Activated CD4-positive, alpha-beta T cell treated with anti-CD3 and anti-CD28 coated beads, Interleukin-2, amount 10 ng/mL, durations not matched to agents 24 days and 14 days (primary cell): ENCODE measurements around the gene SSRP1. TPM values are rescaled to one million over a fixed set of nuclear protein-coding genes. Genes with fewer than 3 reads are reported as not detected.
"Not testable (repeated sequence)": the region's sequence is repeated elsewhere in the genome, so short reads cannot be mapped to it uniquely, and the experiment has no call there.

Experiments used
- DNase-seq: peaks from one replicate; pipeline ENCODE4 v3.0.0; 2022
- H3K27ac Mint-ChIP-seq: one replicate; pipeline ENCODE4 v1.8.0; 2022; ENCODE audit warnings: mild to moderate bottlenecking, mixed read lengths
- H3K27me3 Mint-ChIP-seq: one replicate; pipeline ENCODE4 v1.8.0; 2022; ENCODE audit warnings: mixed read lengths
- H3K36me3 Mint-ChIP-seq: one replicate; pipeline ENCODE4 v1.8.0; 2022; ENCODE audit warnings: low read depth, mild to moderate bottlenecking, mixed read lengths
- H3K4me1 Mint-ChIP-seq: one replicate; pipeline ENCODE4 v1.8.0; 2021; ENCODE audit warnings: mixed read lengths
- H3K4me3 Mint-ChIP-seq: one replicate; pipeline ENCODE4 v1.8.0; 2022; ENCODE audit warnings: mild to moderate bottlenecking, moderate library complexity, mixed read lengths
- H3K9me3 Mint-ChIP-seq: one replicate; pipeline ENCODE4 v1.8.0; 2021; ENCODE audit warnings: mixed read lengths
- intact Hi-C: fragments of 100-400 bp; cut with micrococcal nuclease; formaldehyde crosslinking; loops from one replicate; pipeline ENCODE4 v1.15.1; 2023
- total RNA-seq: library from RNA; stranded (reverse); gene quantifications from 2 replicates; pipeline ENCODE4 v1.2.3, GENCODE V29; 2022

The SSRP1 gene
- total RNA-seq, 1 donor from 2014 or later, result 256 TPM

DNA sequence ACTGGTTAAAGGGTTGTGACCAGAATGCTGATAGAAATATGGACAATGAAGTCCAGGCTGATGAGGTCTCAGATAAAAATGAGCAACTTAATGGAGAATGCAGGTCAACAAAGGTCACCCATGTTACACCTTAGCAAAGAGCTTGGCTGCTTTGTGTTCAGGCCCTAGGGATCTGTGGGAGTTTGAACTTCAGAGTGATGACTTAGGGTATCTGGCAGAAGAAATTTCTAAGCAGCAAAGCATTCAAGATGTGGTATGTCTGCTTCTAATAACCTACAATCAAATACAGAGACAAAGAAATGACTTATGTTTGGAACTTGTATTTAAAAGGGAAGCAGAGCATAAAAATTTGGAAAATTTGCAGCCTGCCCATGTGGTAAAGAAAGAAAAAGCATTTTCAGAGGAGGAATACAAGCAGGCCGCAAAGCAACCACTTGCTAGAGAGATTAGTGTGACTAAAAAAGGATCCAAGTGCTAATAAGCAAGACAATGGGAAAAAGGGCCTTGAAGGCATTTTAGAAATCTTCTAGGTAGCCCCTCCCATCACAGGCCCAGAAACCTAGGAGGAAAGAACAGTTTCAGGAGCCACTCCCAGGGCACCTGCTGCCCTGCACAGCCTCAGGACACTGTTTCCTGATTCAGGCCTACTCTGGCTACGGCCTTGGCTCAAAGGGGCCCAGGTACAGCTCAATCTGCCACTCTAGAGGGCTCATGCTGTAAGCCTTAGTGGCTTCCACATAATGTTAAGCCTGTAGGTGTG, 52.3 kb downstream of the SSRP1 start:
- Mint-ChIP-seq H3K4me1 (no peaks in the 10 kb centered on the region), H3K36me3 (no peaks in the 10 kb centered on the region), H3K9me3 (no peaks in the 10 kb centered on the region), H3K27ac (no peak overlapping the region), H3K27me3 (peaks cover 8% of the 10 kb centered on the region), H3K4me3 (no peak overlapping the region)
- no peak for DNase-seq
- intact Hi-C loops, result no loop called here

DNA sequence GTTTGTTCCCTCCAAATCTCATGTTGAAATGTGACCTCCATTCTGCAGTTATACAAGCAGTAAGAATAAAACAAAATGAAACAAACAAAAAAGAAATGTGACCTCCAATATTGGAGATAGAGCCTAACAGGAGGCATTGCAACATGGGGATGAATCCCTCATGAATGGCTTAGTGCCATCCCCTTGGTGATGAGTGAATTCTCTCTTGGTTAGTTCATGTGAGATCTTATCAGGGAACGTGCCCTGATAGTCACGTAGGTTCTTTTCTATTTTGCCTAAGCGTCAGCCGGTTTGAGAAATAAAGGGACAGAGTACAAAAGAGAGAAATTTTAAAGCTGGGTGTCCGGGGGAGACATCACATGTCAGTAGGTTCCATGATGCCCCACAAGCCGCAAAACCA, 54.1 kb downstream of the SSRP1 start:
- intact Hi-C loops, H3K36me3 Mint-ChIP-seq, H3K9me3 Mint-ChIP-seq, H3K27ac Mint-ChIP-seq, H3K4me1 Mint-ChIP-seq, DNase-seq, H3K4me3 Mint-ChIP-seq: not testable (repeated sequence)
- H3K27me3 Mint-ChIP-seq, result peaks cover 16% of the 10 kb centered on the region

DNA sequence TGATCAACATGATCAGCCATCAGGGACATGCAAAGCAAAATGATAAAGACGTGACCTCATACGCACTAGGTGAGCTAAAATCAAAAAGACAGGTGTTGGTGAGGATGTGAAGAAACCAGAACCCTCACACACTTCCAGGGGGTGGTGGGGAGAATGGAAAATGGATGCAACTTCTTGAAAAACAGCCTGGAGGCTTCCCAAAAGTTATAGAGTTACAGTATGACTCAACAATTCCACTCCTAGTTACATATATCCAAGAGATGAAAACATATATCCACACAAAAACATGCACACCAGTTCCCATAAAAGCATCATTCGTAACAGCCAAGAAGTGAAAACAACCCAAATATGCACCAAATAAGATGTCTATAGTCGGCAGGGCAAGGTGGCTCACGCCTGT, 56.6 kb downstream of the SSRP1 start:
- H3K27ac Mint-ChIP-seq, result no peak overlapping the region
- H3K36me3 Mint-ChIP-seq, result no peaks in the 10 kb centered on the region
- DNase-seq, result no peak
- peaks cover 4% of the 10 kb centered on the region for H3K4me1 Mint-ChIP-seq
- H3K4me3 Mint-ChIP-seq, result no peak overlapping the region
- H3K9me3 Mint-ChIP-seq, result no peaks in the 10 kb centered on the region
- peaks cover 22% of the 10 kb centered on the region for H3K27me3 Mint-ChIP-seq
- intact Hi-C loops, result no loop called here

DNA sequence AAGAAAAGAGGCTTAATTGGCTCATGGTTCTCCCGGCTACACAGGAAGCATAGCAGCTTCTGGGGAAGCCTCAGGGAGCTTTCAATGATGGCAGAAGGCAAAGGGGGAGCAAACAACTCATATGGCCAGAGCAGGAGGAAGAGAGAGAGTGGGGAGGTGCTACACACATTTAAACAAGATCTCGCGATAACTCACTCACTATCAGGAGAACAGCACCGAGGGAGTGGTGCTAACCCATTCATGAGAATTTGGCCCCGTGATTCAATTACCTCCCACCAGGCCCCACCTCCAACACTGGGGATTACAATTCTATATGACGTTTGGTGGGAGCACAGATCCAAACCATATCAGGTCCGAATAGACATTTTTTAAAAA, 57.0 kb downstream of the SSRP1 start:
- peaks cover 4% of the 10 kb centered on the region for H3K4me1 Mint-ChIP-seq
- peaks cover 23% of the 10 kb centered on the region for H3K27me3 Mint-ChIP-seq

DNA sequence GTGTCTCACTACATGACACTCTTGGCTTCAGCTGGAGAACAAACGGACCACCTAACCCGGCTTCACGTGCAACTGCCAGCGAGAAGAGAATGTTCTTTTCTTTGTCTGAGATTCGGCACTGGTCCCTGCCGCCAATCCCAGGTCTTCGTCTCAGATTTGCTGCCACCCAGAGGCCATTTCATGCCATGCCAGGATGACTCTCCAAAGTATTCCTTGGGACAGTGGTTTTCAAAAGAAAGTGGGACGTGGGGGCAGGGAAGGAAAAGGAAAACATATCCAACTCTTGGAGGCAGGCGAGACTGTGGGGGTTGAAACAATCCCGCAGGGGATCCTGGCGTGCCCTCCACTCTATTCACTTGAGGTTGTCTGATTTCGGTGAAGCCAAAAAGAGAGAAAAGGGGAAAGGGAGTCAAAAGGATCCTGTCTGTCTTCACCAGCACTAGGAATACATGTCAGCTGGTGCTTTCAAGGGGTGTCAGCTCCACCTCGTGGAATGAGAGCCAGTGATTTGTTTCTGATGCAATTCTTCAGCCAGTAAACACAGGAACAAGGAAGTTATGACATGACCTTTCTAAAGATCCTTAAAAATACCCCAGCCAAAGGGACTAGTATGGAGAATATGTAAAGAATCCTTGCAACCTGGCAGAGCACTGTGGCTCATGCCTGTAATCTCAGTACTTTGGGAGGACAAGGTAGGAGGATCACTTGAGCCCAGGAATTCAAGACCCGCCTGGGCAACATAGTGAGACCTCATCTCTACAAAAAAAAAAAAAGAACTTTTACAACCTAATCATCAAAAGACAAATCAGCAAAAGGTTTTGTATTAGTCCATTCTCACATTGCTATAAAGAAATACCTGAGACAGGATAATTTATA, 57.6 kb downstream of the SSRP1 start:
- peak; percentile 71 for DNase-seq
- Mint-ChIP-seq H3K27ac (no peak overlapping the region), H3K9me3 (peaks cover 3% of the 10 kb centered on the region), H3K4me1 (peaks cover 4% of the 10 kb centered on the region), H3K4me3 (no peak overlapping the region), H3K27me3 (peaks cover 28% of the 10 kb centered on the region), H3K36me3 (no peaks in the 10 kb centered on the region)
- intact Hi-C loops, result no loop called here

More for the DNA sequence above, 57.0 kb downstream of the SSRP1 start:
- no peak overlapping the region for H3K4me3 Mint-ChIP-seq
- H3K9me3 Mint-ChIP-seq, result no peaks in the 10 kb centered on the region
- intact Hi-C loops, result no loop called here
- H3K36me3 Mint-ChIP-seq, result no peaks in the 10 kb centered on the region
- no peak for DNase-seq
- H3K27ac Mint-ChIP-seq, result no peak overlapping the region

DNA sequence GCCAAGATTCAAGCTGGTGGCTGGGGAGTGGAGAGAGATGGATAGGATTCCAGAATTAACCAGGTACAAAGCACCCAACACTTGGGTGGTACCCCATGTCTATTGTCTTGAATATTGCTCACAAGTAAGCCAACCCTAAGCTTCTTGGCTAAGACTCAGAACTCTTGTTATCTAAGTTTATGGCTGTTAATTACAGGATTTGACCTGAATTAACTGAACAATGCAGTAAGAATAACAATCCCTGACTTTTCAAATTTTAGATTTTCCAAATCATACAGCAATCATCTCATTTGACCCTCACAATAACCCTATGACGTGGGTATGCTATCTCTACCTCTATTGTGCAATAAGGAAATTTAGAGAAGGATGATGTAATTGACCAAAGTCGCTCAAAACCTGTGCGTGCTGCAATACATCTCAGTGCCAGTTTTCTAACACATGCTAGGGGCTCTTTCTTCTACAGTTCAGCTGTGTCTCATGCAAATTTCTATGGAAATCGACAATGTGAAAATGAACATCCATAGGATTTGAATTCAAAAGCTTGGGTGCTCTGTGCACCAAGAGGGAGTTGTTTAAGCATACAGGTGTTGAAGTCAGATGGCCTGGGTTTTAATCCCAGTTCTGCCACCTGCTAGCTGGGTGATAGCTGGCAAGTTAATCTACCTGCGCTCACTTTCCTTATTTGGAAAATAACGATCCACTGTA, 58.6 kb downstream of the SSRP1 start:
- Mint-ChIP-seq H3K27ac (no peak overlapping the region), H3K9me3 (peaks cover 3% of the 10 kb centered on the region), H3K4me3 (no peak overlapping the region), H3K27me3 (peaks cover 28% of the 10 kb centered on the region), H3K36me3 (no peaks in the 10 kb centered on the region), H3K4me1 (peaks cover 4% of the 10 kb centered on the region)
- DNase-seq, result no peak
- intact Hi-C loops, result no loop called here

DNA sequence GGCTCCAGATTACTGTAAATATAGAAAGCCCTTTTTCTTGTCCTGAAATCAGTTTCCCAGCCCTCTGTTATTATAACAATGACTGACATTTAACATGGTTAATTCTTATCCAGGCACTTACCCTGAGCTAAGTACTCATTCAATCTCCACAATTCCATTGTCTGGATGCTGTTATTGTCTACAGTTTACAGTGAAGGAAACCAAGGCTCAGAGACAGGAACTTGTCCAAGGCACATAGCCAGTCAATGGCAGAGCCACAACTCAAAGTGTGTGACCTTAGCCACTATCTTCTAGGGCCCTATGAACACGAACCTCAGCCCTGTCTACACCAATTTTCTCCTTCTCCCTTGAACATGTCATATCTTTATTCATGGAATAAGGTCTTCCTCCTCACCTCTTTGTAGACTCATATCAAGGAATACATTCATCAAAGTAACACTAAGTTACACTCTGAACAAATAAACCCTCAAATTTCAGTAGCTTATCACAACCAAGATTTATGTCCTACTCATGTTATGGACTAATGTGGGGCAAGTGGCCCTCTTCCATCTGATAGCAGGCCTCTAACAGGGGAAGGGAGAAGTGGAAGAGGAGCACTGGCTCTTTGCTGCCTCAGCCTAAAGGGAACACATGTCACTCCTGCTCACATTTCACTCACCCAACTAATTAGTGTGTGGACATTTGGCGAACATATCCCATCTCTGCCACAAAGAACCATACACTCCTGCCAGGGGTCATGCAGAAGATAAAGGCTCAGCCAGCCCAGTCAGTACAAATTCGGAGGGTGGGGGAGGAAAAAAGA, 59.3 kb downstream of the SSRP1 start:
- intact Hi-C loops, result no loop called here
- Mint-ChIP-seq H3K27ac (no peak overlapping the region), H3K4me3 (no peak overlapping the region), H3K36me3 (no peaks in the 10 kb centered on the region), H3K27me3 (peaks cover 28% of the 10 kb centered on the region), H3K4me1 (peaks cover 4% of the 10 kb centered on the region), H3K9me3 (peaks cover 3% of the 10 kb centered on the region)
- DNase-seq, result no peak

Other genes with a start within 250 kb of the SSRP1 start
- not detected in 2 replicates for gene LRRC55, start 153.9 kb downstream of the SSRP1 start, total RNA-seq
- not detected in 2 replicates for gene APLNR, start 98.6 kb downstream of the SSRP1 start, total RNA-seq
- gene TNKS1BP1, start 10.9 kb downstream of the SSRP1 start, total RNA-seq, result 23.7 and 24.2 TPM in 2 replicates
- gene P2RX3, start 2.5 kb upstream of the SSRP1 start, total RNA-seq, result not detected in 2 replicates
- not detected in 2 replicates for gene PRG3, start 45.3 kb upstream of the SSRP1 start, total RNA-seq
- 0.35 and 0.38 TPM in 2 replicates for gene PRG2, start 54.8 kb upstream of the SSRP1 start, total RNA-seq
- gene SLC43A3, start 91.2 kb upstream of the SSRP1 start, total RNA-seq, result 255 and 261 TPM in 2 replicates
- 0.23 and 0.26 TPM in 2 replicates for gene RTN4RL2, start 124.6 kb upstream of the SSRP1 start, total RNA-seq
- gene SLC43A1, start 179.8 kb upstream of the SSRP1 start, total RNA-seq, result 35.3 and 35.8 TPM in 2 replicates
- gene TIMM10, start 194.9 kb upstream of the SSRP1 start, total RNA-seq, result 108 and 112 TPM in 2 replicates
- not detected in 2 replicates for gene SMTNL1, start 201.7 kb upstream of the SSRP1 start, total RNA-seq
- 151 and 157 TPM in 2 replicates for gene UBE2L6, start 231.8 kb upstream of the SSRP1 start, total RNA-seq